ENCODE data around the gene CRYGN. TPM values are rescaled to one million over a fixed set of nuclear protein-coding genes. Genes with fewer than 3 reads are reported as not detected.

Gene CRYGN
- polyA plus RNA-seq, 1 of the 3 experiments (the other 2 are of a cell fraction) = not detected

DNA sequence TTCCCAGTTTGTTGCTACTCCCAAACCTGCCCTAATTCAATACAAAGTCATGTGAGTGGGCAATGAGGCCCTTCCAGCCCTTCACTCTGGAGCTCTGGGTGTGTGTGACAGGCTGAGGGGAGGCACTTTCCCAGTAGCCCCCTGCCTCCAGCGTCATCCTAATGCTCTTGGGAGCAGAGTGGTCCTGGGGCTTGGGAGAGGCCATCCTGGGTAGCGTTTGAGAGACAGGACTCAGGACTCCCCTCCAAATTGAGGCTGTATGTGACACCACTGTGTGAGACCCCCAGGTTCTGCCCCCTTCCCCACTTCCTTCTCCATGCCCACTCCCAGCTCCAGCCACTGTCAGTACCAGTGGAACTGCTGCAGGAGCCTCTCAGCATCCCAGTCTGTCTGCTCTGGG lies 6.5 kb upstream of the CRYGN start:
- CTCF ChIA-PET = interaction anchor here (1.2 to 7.5 kb wide), 4 partner anchors 8 to 313 kb away, joined by 3 to 126 read pairs (median 10); no protein-coding TSS in a partner anchor
- H3K79me2 ChIP-seq (ENCODE audit: insufficient read depth) = no peaks in the 10 kb centered on the region
- 84% methylated on average over 2 of the region's 2 CpGs for WGBS (ENCODE audit: low lambda C conversion rate)

DNA sequence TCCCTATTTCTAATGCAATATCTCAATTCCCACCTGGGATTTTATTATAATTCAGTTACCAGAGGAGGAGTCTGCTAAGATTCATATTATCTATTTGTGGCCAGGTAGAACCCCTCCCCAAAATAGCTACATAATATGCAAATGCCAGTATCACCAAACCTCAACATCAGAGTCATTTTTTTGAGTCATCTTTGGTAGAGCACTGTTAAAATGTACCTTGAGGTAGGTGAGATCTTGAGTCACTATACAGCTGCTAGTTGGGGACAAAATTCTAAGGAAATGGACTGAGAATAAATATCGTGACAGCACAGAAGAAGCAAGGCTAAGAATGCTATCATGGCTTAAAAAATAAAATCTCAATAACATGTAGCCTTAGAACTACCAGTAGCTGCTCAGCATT lies 4.7 kb upstream of the CRYGN start:
- no peaks in the 10 kb centered on the region for H3K36me3 ChIP-seq (replicated peaks in 1 of 2; ENCODE audit: control insufficient read depth in 1 of 2, insufficient read depth in 2 of 2, low read length in 1 of 2)
- H4K20me1 ChIP-seq (ENCODE audit: insufficient read depth) = no peaks in the 10 kb centered on the region
- H3K27me3 ChIP-seq (ENCODE audit: insufficient read depth) = no peaks in the 10 kb centered on the region; the same call in 1 of the 2 replicates
- no peaks in the 10 kb centered on the region for H3F3A ChIP-seq (replicated peaks; ENCODE audit: insufficient read depth)
- POLR2A ChIA-PET = no interaction called here
- no peaks in the 10 kb centered on the region; a peak in 1 of 4 replicates for H3K4me1 ChIP-seq (ENCODE audit: control insufficient read depth in 1 of 2, insufficient read depth in 2 of 2, low read depth in 1 of 2, low read length in 1 of 2)
- H3K9me3 ChIP-seq = no peaks in the 10 kb centered on the region
- H3K4me3 ChIP-seq (ENCODE audit: low read depth in 2 of 2, low read length in 1 of 2) = no peak overlapping the region
- no peak for DNase-seq
- H2AFZ ChIP-seq (ENCODE audit: low read depth) = no peak overlapping the region
- H3K9ac ChIP-seq = no peak overlapping the region
- 66% methylated on average over 1 of the region's 1 CpG for WGBS (ENCODE audit: low lambda C conversion rate)
- no peak overlapping the region for H3K27ac ChIP-seq (ENCODE audit: low read depth in 2 of 2, low read length in 1 of 2)
- no peaks in the 10 kb centered on the region for H3K9me2 ChIP-seq
- CTCF ChIA-PET = interaction anchor here (0.8 to 7.5 kb wide), 5 partner anchors 13 to 129 kb away, joined by 3 to 126 read pairs (median 3); no protein-coding TSS in a partner anchor
- no peak overlapping the region for H3K4me2 ChIP-seq
- no peaks in the 10 kb centered on the region for H3K79me2 ChIP-seq (ENCODE audit: insufficient read depth)
- TF ChIP-seq POLR2AphosphoS5 (IDR thresholded peaks at IDR 0.05; ENCODE audit: low read depth, low read length) (no peak), CHD2 (IDR thresholded peaks at IDR 0.05; ENCODE audit: low read length, partially characterized antibody) (no peak), TCF12 (IDR thresholded peaks at IDR 0.05) (no peak), RCOR1 (IDR thresholded peaks at IDR 0.05; ENCODE audit: low read length) (no peak), EZH2phosphoT487 (IDR thresholded peaks at IDR 0.05; ENCODE audit: borderline replicate concordance, low read depth) (no peak), NRF1 (IDR thresholded peaks at IDR 0.05; ENCODE audit: low read depth, low read length) (no peak), YY1 (IDR thresholded peaks at IDR 0.05; ENCODE audit: low read depth) (no peak), TAF1 (IDR thresholded peaks at IDR 0.05; ENCODE audit: borderline replicate concordance, low read depth, low read length) (no peak), GABPA (IDR thresholded peaks at IDR 0.05; ENCODE audit: low read depth) (no peak), NFIC (IDR thresholded peaks at IDR 0.05; ENCODE audit: borderline replicate concordance) (no peak), GATA2 (CRISPR knock-in tag; IDR thresholded peaks at IDR 0.05) (no peak), SMC3 (IDR thresholded peaks at IDR 0.05; ENCODE audit: low read depth, low read length) (no peak), MEF2A (IDR thresholded peaks at IDR 0.05; ENCODE audit: borderline replicate concordance, low read depth) (no peak), TEAD4 (IDR thresholded peaks at IDR 0.05; ENCODE audit: borderline replicate concordance, insufficient read depth) (no peak), FOXJ3 (CRISPR knock-in tag; IDR thresholded peaks at IDR 0.05) (no peak)
- TF ChIP-seq, protein P1, sequence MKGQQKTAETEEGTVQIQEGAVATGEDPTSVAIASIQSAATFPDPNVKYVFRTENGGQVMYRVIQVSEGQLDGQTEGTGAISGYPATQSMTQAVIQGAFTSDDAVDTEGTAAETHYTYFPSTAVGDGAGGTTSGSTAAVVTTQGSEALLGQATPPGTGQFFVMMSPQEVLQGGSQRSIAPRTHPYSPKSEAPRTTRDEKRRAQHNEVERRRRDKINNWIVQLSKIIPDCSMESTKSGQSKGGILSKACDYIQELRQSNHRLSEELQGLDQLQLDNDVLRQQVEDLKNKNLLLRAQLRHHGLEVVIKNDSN (IDR thresholded peaks at IDR 0.05; ENCODE audit: borderline replicate concordance, low read depth) = no peak
- TF ChIP-seq, protein P2, sequence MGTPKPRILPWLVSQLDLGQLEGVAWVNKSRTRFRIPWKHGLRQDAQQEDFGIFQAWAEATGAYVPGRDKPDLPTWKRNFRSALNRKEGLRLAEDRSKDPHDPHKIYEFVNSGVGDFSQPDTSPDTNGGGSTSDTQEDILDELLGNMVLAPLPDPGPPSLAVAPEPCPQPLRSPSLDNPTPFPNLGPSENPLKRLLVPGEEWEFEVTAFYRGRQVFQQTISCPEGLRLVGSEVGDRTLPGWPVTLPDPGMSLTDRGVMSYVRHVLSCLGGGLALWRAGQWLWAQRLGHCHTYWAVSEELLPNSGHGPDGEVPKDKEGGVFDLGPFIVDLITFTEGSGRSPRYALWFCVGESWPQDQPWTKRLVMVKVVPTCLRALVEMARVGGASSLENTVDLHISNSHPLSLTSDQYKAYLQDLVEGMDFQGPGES (IDR thresholded peaks at IDR 0.05; ENCODE audit: low read depth, low read length) = no peak

More for the DNA sequence above, 6.5 kb upstream of the CRYGN start:
- Histone ChIP-seq H3K4me2 (no peak overlapping the region), H3K9me3 (no peaks in the 10 kb centered on the region), H3K4me3 (ENCODE audit: low read depth in 2 of 2, low read length in 1 of 2) (no peak overlapping the region), H2AFZ (ENCODE audit: low read depth) (no peak overlapping the region), H3K27me3 (ENCODE audit: insufficient read depth) (no peaks in the 10 kb centered on the region), H3K4me1 (ENCODE audit: control insufficient read depth in 1 of 2, insufficient read depth in 2 of 2, low read depth in 1 of 2, low read length in 1 of 2) (no peaks in the 10 kb centered on the region), H3K36me3 (replicated peaks in 1 of 2; ENCODE audit: control insufficient read depth in 1 of 2, insufficient read depth in 2 of 2, low read length in 1 of 2) (no peaks in the 10 kb centered on the region), H3F3A (replicated peaks; ENCODE audit: insufficient read depth) (no peaks in the 10 kb centered on the region), H3K9me2 (no peaks in the 10 kb centered on the region), H4K20me1 (ENCODE audit: insufficient read depth) (no peaks in the 10 kb centered on the region), H3K27ac (ENCODE audit: low read depth in 2 of 2, low read length in 1 of 2) (no peak overlapping the region), H3K9ac (no peak overlapping the region)
- POLR2A ChIA-PET = no interaction called here
- no peak for DNase-seq
- TF ChIP-seq, protein P3, sequence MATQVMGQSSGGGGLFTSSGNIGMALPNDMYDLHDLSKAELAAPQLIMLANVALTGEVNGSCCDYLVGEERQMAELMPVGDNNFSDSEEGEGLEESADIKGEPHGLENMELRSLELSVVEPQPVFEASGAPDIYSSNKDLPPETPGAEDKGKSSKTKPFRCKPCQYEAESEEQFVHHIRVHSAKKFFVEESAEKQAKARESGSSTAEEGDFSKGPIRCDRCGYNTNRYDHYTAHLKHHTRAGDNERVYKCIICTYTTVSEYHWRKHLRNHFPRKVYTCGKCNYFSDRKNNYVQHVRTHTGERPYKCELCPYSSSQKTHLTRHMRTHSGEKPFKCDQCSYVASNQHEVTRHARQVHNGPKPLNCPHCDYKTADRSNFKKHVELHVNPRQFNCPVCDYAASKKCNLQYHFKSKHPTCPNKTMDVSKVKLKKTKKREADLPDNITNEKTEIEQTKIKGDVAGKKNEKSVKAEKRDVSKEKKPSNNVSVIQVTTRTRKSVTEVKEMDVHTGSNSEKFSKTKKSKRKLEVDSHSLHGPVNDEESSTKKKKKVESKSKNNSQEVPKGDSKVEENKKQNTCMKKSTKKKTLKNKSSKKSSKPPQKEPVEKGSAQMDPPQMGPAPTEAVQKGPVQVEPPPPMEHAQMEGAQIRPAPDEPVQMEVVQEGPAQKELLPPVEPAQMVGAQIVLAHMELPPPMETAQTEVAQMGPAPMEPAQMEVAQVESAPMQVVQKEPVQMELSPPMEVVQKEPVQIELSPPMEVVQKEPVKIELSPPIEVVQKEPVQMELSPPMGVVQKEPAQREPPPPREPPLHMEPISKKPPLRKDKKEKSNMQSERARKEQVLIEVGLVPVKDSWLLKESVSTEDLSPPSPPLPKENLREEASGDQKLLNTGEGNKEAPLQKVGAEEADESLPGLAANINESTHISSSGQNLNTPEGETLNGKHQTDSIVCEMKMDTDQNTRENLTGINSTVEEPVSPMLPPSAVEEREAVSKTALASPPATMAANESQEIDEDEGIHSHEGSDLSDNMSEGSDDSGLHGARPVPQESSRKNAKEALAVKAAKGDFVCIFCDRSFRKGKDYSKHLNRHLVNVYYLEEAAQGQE (IDR thresholded peaks at IDR 0.05; ENCODE audit: low read depth, low read length) = no peak
- TF ChIP-seq YY1 (IDR thresholded peaks at IDR 0.05; ENCODE audit: low read depth) (no peak), SIN3A (IDR thresholded peaks at IDR 0.05; ENCODE audit: borderline replicate concordance, low read depth, low read length) (no peak), RAD21 (IDR thresholded peaks at IDR 0.05; ENCODE audit: low read length) (no peak), EP300 (IDR thresholded peaks at IDR 0.05; ENCODE audit: borderline replicate concordance in 1 of 2, low read depth in 1 of 2, low read length in 1 of 2) (no peak), FOSL2 (IDR thresholded peaks at IDR 0.05; ENCODE audit: borderline replicate concordance, low read depth) (no peak), TAF1 (IDR thresholded peaks at IDR 0.05; ENCODE audit: borderline replicate concordance, low read depth, low read length) (no peak), POLR2AphosphoS5 (IDR thresholded peaks at IDR 0.05; ENCODE audit: low read depth, low read length) (no peak), NRF1 (IDR thresholded peaks at IDR 0.05; ENCODE audit: low read depth, low read length) (no peak), JUND (IDR thresholded peaks at IDR 0.05) (no peak)

Measured in SK-N-SH (cell line).